WTC11 (cell line): ENCODE data around the gene STAC2. TPM values are rescaled to one million over a fixed set of nuclear protein-coding genes. Genes with fewer than 3 reads are reported as not detected.

Experiments
- ATAC-seq: fragments of 200-7000 bp; cut with Tn5 transposase; 2 replicates; pipeline ENCODE4 v1.10.0; 2021; ENCODE audit warnings: mild to moderate bottlenecking, moderate library complexity
- CTCF ChIA-PET: fragments of 300-600 bp; sonication (Branson Sonifier 250); formaldehyde crosslinking; loops from one replicate; lab custom pipeline; 2021; ENCODE audit warnings: antibody characterized with exemption; lab: Charles Lee
- POLR2A ChIA-PET: fragments of 350-600 bp; sonication (Branson Sonifier 250); formaldehyde crosslinking; loops from one replicate; lab custom pipeline; 2021; ENCODE audit warnings: antibody characterized with exemption; lab: Charles Lee
- DNase-seq: peaks from one replicate; pipeline ENCODE4 v3.0.0; 2021; ENCODE audit warnings: low spot score
- H3K27ac Mint-ChIP-seq: 2 replicates; pipeline ENCODE4 v1.8.0; 2021; ENCODE audit warnings: mixed read lengths
- H3K27me3 Mint-ChIP-seq: 2 replicates; pipeline ENCODE4 v1.8.0; 2021; ENCODE audit warnings: low read depth, mild to moderate bottlenecking, moderate library complexity, mixed read lengths
- H3K36me3 Mint-ChIP-seq: 2 replicates; pipeline ENCODE4 v1.8.0; 2021; ENCODE audit warnings: mixed read lengths
- H3K4me1 Mint-ChIP-seq: 2 replicates; pipeline ENCODE4 v1.8.0; 2022; ENCODE audit warnings: mixed read lengths
- H3K4me3 Mint-ChIP-seq: 2 replicates; pipeline ENCODE4 v1.8.0; 2021; ENCODE audit warnings: mild to moderate bottlenecking, moderate library complexity, mixed read lengths
- H3K9me3 Mint-ChIP-seq: 2 replicates; pipeline ENCODE4 v1.8.0; 2021; ENCODE audit warnings: mixed read lengths
- ATF2 ChIP-seq: sonication (generic); formaldehyde crosslinking; IDR thresholded peaks from 2 replicates; pipeline ENCODE4 v1.8.1; 2022; ENCODE audit warnings: low read depth, missing genetic modification reagents, borderline replicate concordance
- ATF3 ChIP-seq: sonication (generic); formaldehyde crosslinking; conservative IDR thresholded peaks from 2 replicates; pipeline ENCODE4 v1.8.1; 2022; ENCODE audit warnings: mild to moderate bottlenecking, missing genetic modification reagents
- CREM ChIP-seq: sonication (generic); formaldehyde crosslinking; IDR thresholded peaks from 2 replicates; pipeline ENCODE4 v1.8.1; 2022; ENCODE audit warnings: mild to moderate bottlenecking, missing genetic modification reagents, moderate library complexity
- CTCF ChIP-seq: fragments of 200-600 bp; IDR thresholded peaks from 2 replicates; pipeline ENCODE4 v1.8.0; 2022; ENCODE audit warnings: antibody characterized with exemption
- ETV6 ChIP-seq: sonication (generic); formaldehyde crosslinking; IDR thresholded peaks from 2 replicates; pipeline ENCODE4 v1.8.1; 2022; ENCODE audit warnings: mild to moderate bottlenecking, missing genetic modification reagents
- FOXJ3 ChIP-seq: sonication (generic); formaldehyde crosslinking; IDR thresholded peaks from 2 replicates; pipeline ENCODE4 v1.9.0; 2021; ENCODE audit warnings: missing genetic modification reagents, mild to moderate bottlenecking, borderline replicate concordance
- FOXK1 ChIP-seq: sonication (generic); formaldehyde crosslinking; IDR thresholded peaks from 2 replicates; pipeline ENCODE4 v1.8.0; 2022; ENCODE audit warnings: mild to moderate bottlenecking, moderate library complexity, missing genetic modification reagents
- HMGXB4 ChIP-seq: sonication (generic); formaldehyde crosslinking; IDR thresholded peaks from 2 replicates; pipeline ENCODE4 v1.8.1; 2023; ENCODE audit warnings: mild to moderate bottlenecking, moderate library complexity, missing genetic modification reagents
- MAX ChIP-seq: sonication (generic); formaldehyde crosslinking; IDR thresholded peaks from 2 replicates; pipeline ENCODE4 v1.8.0; 2022; ENCODE audit warnings: mild to moderate bottlenecking, missing genetic modification reagents
- NFATC4 ChIP-seq: fragments of 250-450 bp; sonication (Bioruptor Pico); IDR thresholded peaks from 2 replicates; pipeline ENCODE4 v1.9.0; 2021; ENCODE audit warnings: mild to moderate bottlenecking
- NR3C1 ChIP-seq: sonication (generic); formaldehyde crosslinking; conservative IDR thresholded peaks from 2 replicates; pipeline ENCODE4 v1.8.1; 2023; ENCODE audit warnings: low read depth, mild to moderate bottlenecking, missing genetic modification reagents
- ZMAT4 ChIP-seq: fragments of 250-450 bp; sonication (Bioruptor Pico); IDR thresholded peaks from 2 replicates; pipeline ENCODE4 v1.9.0; 2021; ENCODE audit warnings: mild to moderate bottlenecking
- ZNF219 ChIP-seq: sonication (generic); formaldehyde crosslinking; IDR thresholded peaks from 2 replicates; pipeline ENCODE4 v1.8.0; 2023; ENCODE audit warnings: missing genetic modification reagents, mild to moderate bottlenecking, borderline replicate concordance
- ZNF232 ChIP-seq: sonication (generic); formaldehyde crosslinking; IDR thresholded peaks from 2 replicates; pipeline ENCODE4 v1.8.0; 2022; ENCODE audit warnings: mild to moderate bottlenecking, missing genetic modification reagents
- ZNF416 ChIP-seq: fragments of 250-450 bp; sonication (Bioruptor Pico); IDR thresholded peaks from 2 replicates; pipeline ENCODE4 v1.9.0; 2021; ENCODE audit warnings: mild to moderate bottlenecking, inconsistent platforms
- ZSCAN18 ChIP-seq: fragments of 250-450 bp; sonication (Bioruptor Pico); IDR thresholded peaks from 2 replicates; pipeline ENCODE4 v2.1.2; 2022; ENCODE audit warnings: mild to moderate bottlenecking, moderate library complexity
- total RNA-seq: library from RNA; stranded (reverse); gene quantifications from 3 replicates; pipeline ENCODE4 v1.2.3, GENCODE V29; 2021

STAC2 gene
- total RNA-seq, 1 experiment from 2014 or later: 4.2 TPM

- POLR2A ChIA-PET: no interaction called here
- Mint-ChIP-seq H3K4me3 (no peak overlapping the region), H3K27me3 (peaks cover 3% of the 10 kb centered on the region; the same call in 1 of the 2 replicates)
Measured at GRCh38 chr17:39243155-39243554, 17.4 kb upstream of the STAC2 start.

GRCh38 chr17:39240631-39241030 is 14.9 kb upstream of the STAC2 start:
- ChIA-PET POLR2A (no interaction called here), CTCF (interaction anchor here (0.7 to 15.5 kb wide), 4 partner anchors 9 to 273 kb away, joined by 4 to 626 read pairs (median 17); no protein-coding TSS in a partner anchor)
- no peaks in the 10 kb centered on the region for H3K9me3 Mint-ChIP-seq
- peaks cover 23% of the 10 kb centered on the region for H3K4me1 Mint-ChIP-seq
- H3K27ac Mint-ChIP-seq: no peak overlapping the region
- peaks cover 3% of the 10 kb centered on the region; the same call in 1 of the 2 replicates for H3K27me3 Mint-ChIP-seq
- no peak for ATAC-seq
- DNase-seq: no peak
- no peak overlapping the region for H3K4me3 Mint-ChIP-seq
- H3K36me3 Mint-ChIP-seq: no peaks in the 10 kb centered on the region
- TF ChIP-seq ZNF416 (CRISPR knock-in tag) (no peak), ZNF219 (no peak), ZNF232 (CRISPR knock-in tag) (no peak), NR3C1 (CRISPR knock-in tag) (no peak), MAX (CRISPR knock-in tag) (no peak), ETV6 (CRISPR knock-in tag) (no peak)

More at GRCh38 chr17:39243155-39243554, 17.4 kb upstream of the STAC2 start:
- ATAC-seq (no peak), DNase-seq (no peak)
- CTCF ChIA-PET: interaction anchor here (1.8 to 15.5 kb wide), 11 partner anchors 7 to 90 kb away, joined by 7 to 626 read pairs (median 34); partner anchors contain the start of genes ARL5C and STAC2
- peaks cover 27% of the 10 kb centered on the region for H3K4me1 Mint-ChIP-seq
- H3K9me3 Mint-ChIP-seq: no peaks in the 10 kb centered on the region
- no peak for TF ChIP-seq ZMAT4 (CRISPR knock-in tag)
- H3K36me3 Mint-ChIP-seq: no peaks in the 10 kb centered on the region
- H3K27ac Mint-ChIP-seq: no peak overlapping the region

- Mint-ChIP-seq H3K9me3 (no peaks in the 10 kb centered on the region), H3K27me3 (peaks cover 3% of the 10 kb centered on the region; the same call in 1 of the 2 replicates), H3K27ac (peak overlapping the region; percentile 25; the same call in 1 of the 2 replicates), H3K4me1 (peaks cover 25% of the 10 kb centered on the region), H3K36me3 (no peaks in the 10 kb centered on the region), H3K4me3 (peak overlapping the region; percentile 36)
- DNase-seq (peak; percentile 91), ATAC-seq (peak; percentile 73)
- ChIA-PET POLR2A (interaction anchor here (0.8 to 1.1 kb wide), 2 partner anchors 14 to 40 kb away, joined by 3 to 5 read pairs; partner anchors contain the start of genes RPL19 and STAC2), CTCF (interaction anchor here (0.5 to 15.5 kb wide), 21 partner anchors 8 to 272 kb away, joined by 3 to 626 read pairs (median 5); partner anchors contain the start of genes CACNB1, RPL19 and STAC2)
- TF ChIP-seq FOXK1 (0 out of 2 replicates have a peak, but pooled peaks have one; percentile 26), ZSCAN18 (CRISPR knock-in tag) (no peak), FOXJ3 (CRISPR knock-in tag) (no peak), HMGXB4 (CRISPR knock-in tag) (0 out of 2 replicates have a peak, but pooled peaks have one; percentile 37), ATF3 (CRISPR knock-in tag) (no peak), CREM (CRISPR knock-in tag) (no peak), ATF2 (CRISPR knock-in tag) (no peak), NFATC4 (no peak), MAX (CRISPR knock-in tag) (peak; percentile 54; the same call in 1 of the 2 replicates), CTCF (peak; percentile 80)
Measured at GRCh38 chr17:39239640-39240314, 14.0 kb upstream of the STAC2 start.
